ENCODE measurements around the gene SORCS1. TPM values are rescaled to one million over a fixed set of nuclear protein-coding genes. Genes with fewer than 3 reads are reported as not detected.

SORCS1 gene
- total and polyA plus RNA-seq, 2 of the 13 experiments (the other 11 are each of a cell fraction or from before 2014, with no cell fraction given), result not detected

DNA sequence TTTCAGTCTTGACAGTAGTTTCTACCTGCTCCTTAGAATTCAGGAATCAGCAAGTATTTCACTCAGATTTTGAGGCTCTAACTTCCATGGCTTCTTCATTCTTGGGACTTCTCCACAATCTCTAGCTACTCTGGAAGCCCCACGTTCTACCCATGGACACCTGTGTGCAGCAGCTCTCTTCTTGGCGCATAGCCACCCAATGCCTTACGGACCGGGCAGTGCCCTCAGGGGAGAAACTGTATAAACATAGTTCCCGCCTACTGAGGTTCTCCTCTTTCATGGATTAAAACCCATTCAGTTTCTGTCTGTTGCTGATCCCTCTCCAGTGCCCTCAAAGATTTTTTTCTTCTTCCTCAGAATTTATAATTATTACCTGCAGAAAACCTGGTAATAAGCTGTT is 177.1 kb downstream of the SORCS1 start:
- DNase-seq (ENCODE audit: low spot score) (no peak), FAIRE-seq (no peak), ATAC-seq (no peak)
- intact Hi-C loops (cut with micrococcal nuclease; ENCODE audit: unreplicated experiment), result no loop called here
- H3K4me1 ChIP-seq (ENCODE audit: insufficient read depth, low read length), result no peaks in the 10 kb centered on the region
- H3K79me2 ChIP-seq (ENCODE audit: insufficient read depth, low read length), result no peaks in the 10 kb centered on the region
- H3K4me3 ChIP-seq (replicated peaks in 1 of 3; ENCODE audit: insufficient read depth in 1 of 3, low read depth in 2 of 3, low read length in 3 of 3), result no peak overlapping the region
- ChIA-PET POLR2A (no interaction called here), CTCF (ENCODE audit: low intra/inter-chr PET ratio, low total read pairs) (no interaction called here)
- H3K4me2 ChIP-seq (ENCODE audit: low read depth, low read length), result no peak overlapping the region
- no peaks in the 10 kb centered on the region for H3K27me3 ChIP-seq (ENCODE audit: control insufficient read depth in 1 of 2, insufficient read depth in 2 of 2, low read length in 2 of 2)
- H2AFZ ChIP-seq (ENCODE audit: low read length), result no peak overlapping the region
- H4K20me1 ChIP-seq (ENCODE audit: insufficient read depth, low read length), result no peaks in the 10 kb centered on the region
- H3K27ac ChIP-seq (ENCODE audit: extremely low read length, insufficient read depth, low read length), result no peak overlapping the region
- no peak overlapping the region for H3K9ac ChIP-seq (ENCODE audit: insufficient read depth, low read depth, low read length)
- TF ChIP-seq, protein P1, sequence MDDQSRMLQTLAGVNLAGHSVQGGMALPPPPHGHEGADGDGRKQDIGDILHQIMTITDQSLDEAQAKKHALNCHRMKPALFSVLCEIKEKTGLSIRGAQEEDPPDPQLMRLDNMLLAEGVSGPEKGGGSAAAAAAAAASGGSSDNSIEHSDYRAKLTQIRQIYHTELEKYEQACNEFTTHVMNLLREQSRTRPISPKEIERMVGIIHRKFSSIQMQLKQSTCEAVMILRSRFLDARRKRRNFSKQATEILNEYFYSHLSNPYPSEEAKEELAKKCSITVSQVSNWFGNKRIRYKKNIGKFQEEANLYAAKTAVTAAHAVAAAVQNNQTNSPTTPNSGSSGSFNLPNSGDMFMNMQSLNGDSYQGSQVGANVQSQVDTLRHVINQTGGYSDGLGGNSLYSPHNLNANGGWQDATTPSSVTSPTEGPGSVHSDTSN (CRISPR knock-in tag; IDR thresholded peaks at IDR 0.05; ENCODE audit: borderline replicate concordance), result no peak
- TF ChIP-seq TSC22D2 (CRISPR knock-in tag; IDR thresholded peaks at IDR 0.05; ENCODE audit: borderline replicate concordance) (no peak), ATRX (CRISPR knock-in tag; IDR thresholded peaks at IDR 0.05; ENCODE audit: borderline replicate concordance) (no peak), DR1 (CRISPR knock-in tag; IDR thresholded peaks at IDR 0.05) (no peak), RBAK (CRISPR knock-in tag; IDR thresholded peaks at IDR 0.05) (no peak), FOSL1 (CRISPR knock-in tag; IDR thresholded peaks at IDR 0.05; ENCODE audit: borderline replicate concordance) (no peak), KDM5B (CRISPR knock-in tag; IDR thresholded peaks at IDR 0.05; ENCODE audit: borderline replicate concordance) (no peak), HMGA1 (CRISPR knock-in tag; conservative IDR thresholded peaks at IDR 0.05) (no peak), FOXP1 (IDR thresholded peaks at IDR 0.05) (no peak), FOXP1 (CRISPR knock-in tag; IDR thresholded peaks at IDR 0.05) (no peak)
- TF ChIP-seq, protein P2, sequence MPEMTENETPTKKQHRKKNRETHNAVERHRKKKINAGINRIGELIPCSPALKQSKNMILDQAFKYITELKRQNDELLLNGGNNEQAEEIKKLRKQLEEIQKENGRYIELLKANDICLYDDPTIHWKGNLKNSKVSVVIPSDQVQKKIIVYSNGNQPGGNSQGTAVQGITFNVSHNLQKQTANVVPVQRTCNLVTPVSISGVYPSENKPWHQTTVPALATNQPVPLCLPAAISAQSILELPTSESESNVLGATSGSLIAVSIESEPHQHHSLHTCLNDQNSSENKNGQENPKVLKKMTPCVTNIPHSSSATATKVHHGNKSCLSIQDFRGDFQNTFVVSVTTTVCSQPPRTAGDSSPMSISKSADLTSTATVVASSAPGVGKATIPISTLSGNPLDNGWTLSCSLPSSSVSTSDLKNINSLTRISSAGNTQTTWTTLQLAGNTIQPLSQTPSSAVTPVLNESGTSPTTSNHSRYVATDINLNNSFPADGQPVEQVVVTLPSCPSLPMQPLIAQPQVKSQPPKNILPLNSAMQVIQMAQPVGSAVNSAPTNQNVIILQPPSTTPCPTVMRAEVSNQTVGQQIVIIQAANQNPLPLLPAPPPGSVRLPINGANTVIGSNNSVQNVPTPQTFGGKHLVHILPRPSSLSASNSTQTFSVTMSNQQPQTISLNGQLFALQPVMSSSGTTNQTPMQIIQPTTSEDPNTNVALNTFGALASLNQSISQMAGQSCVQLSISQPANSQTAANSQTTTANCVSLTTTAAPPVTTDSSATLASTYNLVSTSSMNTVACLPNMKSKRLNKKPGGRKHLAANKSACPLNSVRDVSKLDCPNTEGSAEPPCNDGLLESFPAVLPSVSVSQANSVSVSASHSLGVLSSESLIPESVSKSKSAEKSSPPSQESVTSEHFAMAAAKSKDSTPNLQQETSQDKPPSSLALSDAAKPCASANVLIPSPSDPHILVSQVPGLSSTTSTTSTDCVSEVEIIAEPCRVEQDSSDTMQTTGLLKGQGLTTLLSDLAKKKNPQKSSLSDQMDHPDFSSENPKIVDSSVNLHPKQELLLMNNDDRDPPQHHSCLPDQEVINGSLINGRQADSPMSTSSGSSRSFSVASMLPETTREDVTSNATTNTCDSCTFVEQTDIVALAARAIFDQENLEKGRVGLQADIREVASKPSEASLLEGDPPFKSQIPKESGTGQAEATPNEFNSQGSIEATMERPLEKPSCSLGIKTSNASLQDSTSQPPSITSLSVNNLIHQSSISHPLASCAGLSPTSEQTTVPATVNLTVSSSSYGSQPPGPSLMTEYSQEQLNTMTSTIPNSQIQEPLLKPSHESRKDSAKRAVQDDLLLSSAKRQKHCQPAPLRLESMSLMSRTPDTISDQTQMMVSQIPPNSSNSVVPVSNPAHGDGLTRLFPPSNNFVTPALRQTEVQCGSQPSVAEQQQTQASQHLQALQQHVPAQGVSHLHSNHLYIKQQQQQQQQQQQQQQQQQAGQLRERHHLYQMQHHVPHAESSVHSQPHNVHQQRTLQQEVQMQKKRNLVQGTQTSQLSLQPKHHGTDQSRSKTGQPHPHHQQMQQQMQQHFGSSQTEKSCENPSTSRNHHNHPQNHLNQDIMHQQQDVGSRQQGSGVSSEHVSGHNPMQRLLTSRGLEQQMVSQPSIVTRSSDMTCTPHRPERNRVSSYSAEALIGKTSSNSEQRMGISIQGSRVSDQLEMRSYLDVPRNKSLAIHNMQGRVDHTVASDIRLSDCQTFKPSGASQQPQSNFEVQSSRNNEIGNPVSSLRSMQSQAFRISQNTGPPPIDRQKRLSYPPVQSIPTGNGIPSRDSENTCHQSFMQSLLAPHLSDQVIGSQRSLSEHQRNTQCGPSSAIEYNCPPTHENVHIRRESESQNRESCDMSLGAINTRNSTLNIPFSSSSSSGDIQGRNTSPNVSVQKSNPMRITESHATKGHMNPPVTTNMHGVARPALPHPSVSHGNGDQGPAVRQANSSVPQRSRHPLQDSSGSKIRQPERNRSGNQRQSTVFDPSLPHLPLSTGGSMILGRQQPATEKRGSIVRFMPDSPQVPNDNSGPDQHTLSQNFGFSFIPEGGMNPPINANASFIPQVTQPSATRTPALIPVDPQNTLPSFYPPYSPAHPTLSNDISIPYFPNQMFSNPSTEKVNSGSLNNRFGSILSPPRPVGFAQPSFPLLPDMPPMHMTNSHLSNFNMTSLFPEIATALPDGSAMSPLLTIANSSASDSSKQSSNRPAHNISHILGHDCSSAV (CRISPR knock-in tag; IDR thresholded peaks at IDR 0.05; ENCODE audit: borderline replicate concordance), result no peak
- BruUV-seq (replicated peaks), result no TSS peak
- WGBS (ENCODE audit: low lambda C conversion rate), result 15% methylated on average over 5 of the region's 5 CpGs
- H3K9me3 ChIP-seq (ENCODE audit: low read length), result peaks cover 5% of the 10 kb centered on the region; the same call in 1 of the 2 replicates
- in situ Hi-C loops (cut with HindIII; ENCODE audit: extremely low pct_ligation_motif_present, low pct_unique_long_range_greater_than_20kb), result no loop called here
- H3K36me3 ChIP-seq (replicated peaks in 1 of 2; ENCODE audit: control insufficient read depth in 1 of 2, insufficient read depth in 2 of 2, low read length in 2 of 2), result no peaks in the 10 kb centered on the region

Measured in HepG2 (cell line).